HEK293 (cell line): ENCODE data around the gene MRPL14.

Source experiments
- CTCF ChIA-PET: fragments of 350-600 bp; formaldehyde crosslinking; extraction: SDS; loops from one replicate; lab custom pipeline; 2021; ENCODE audit warnings: antibody characterized with exemption; lab: Yijun Ruan, JAX
- POLR2A ChIA-PET: fragments of 300-600 bp; formaldehyde crosslinking; extraction: SDS; loops from one replicate; lab custom pipeline; 2020; ENCODE audit warnings: antibody characterized with exemption, inconsistent platforms; lab: Yijun Ruan, JAX
- H3K27ac ChIP-seq: fragments of 200-500 bp; sonication (Bioruptor generic); 2 replicates; pipeline ENCODE4 v1.5.1; 2014; ENCODE audit warnings: low read depth, low read length, control low read depth, inconsistent platforms; ENCODE audit errors: extremely low read depth
- H3K36me3 ChIP-seq, 2 experiments: fragments of 200-500 bp in 1 of 2; sonication (Bioruptor generic) in 1 of 2; 1 replicate in 1 of 2; 2 replicates in 1 of 2; pipeline ENCODE4 v1.5.1; 2014 to 2017; ENCODE audit warnings: inconsistent platforms in 2 of 2, low read length in 2 of 2; ENCODE audit not compliant: control insufficient read depth in 2 of 2, insufficient read depth in 1 of 2
- H3K4me1 ChIP-seq: fragments of 200-500 bp; sonication (Bioruptor generic); 2 replicates; pipeline ENCODE4 v1.5.1; 2014; ENCODE audit warnings: mild to moderate bottlenecking, low read length, inconsistent platforms; ENCODE audit not compliant: control insufficient read depth, insufficient read depth
- H3K4me3 ChIP-seq: 2 replicates; pipeline ENCODE4 v1.5.1; 2011; ENCODE audit warnings: low read depth, mild to moderate bottlenecking, control low read depth, low read length, moderate library complexity
- H3K9me3 ChIP-seq: fragments of 200-500 bp; sonication (Bioruptor generic); 2 replicates; pipeline ENCODE4 v1.5.1; 2014; ENCODE audit warnings: low read depth, low read length, inconsistent platforms; ENCODE audit not compliant: control insufficient read depth, insufficient read depth
- GLI4 ChIP-seq: fragments of 450-650 bp; formaldehyde crosslinking; IDR thresholded peaks from 2 replicates; pipeline ENCODE4 v1.5.1; 2016; ENCODE audit warnings: missing biosample characterization, missing genetic modification characterization
- KLF16 ChIP-seq: fragments of 450-650 bp; formaldehyde crosslinking; IDR thresholded peaks from 2 replicates; pipeline ENCODE4 v1.5.1; 2017; ENCODE audit warnings: missing biosample characterization, missing genetic modification characterization
- SETDB1 ChIP-seq: IDR thresholded peaks from one replicate; pipeline ENCODE4 v1.6.1; 2017; ENCODE audit warnings: mild to moderate bottlenecking, low read length, moderate library complexity, mixed read lengths; ENCODE audit not compliant: insufficient read length
- TRIM28 ChIP-seq: IDR thresholded peaks from 2 replicates; pipeline ENCODE4 v1.6.1; 2011; ENCODE audit warnings: low read length, control low read depth, borderline replicate concordance
- ZBTB1 ChIP-seq: fragments of 450-650 bp; formaldehyde crosslinking; IDR thresholded peaks from 2 replicates; pipeline ENCODE4 v1.5.1; 2016; ENCODE audit warnings: missing biosample characterization, missing genetic modification characterization
- ZBTB7A ChIP-seq: fragments of 450-650 bp; formaldehyde crosslinking; IDR thresholded peaks from 2 replicates; pipeline ENCODE4 v1.5.1; 2016; ENCODE audit warnings: low read depth, missing biosample characterization, missing genetic modification characterization
- ZEB2 ChIP-seq: fragments of 450-650 bp; formaldehyde crosslinking; IDR thresholded peaks from 2 replicates; pipeline ENCODE4 v1.5.1; 2016; ENCODE audit warnings: missing biosample characterization, missing genetic modification characterization
- ZNF140 ChIP-seq: fragments of 450-650 bp; formaldehyde crosslinking; IDR thresholded peaks from 2 replicates; pipeline ENCODE4 v1.5.1; 2016; ENCODE audit warnings: missing biosample characterization, missing genetic modification characterization
- ZNF184 ChIP-seq: fragments of 450-650 bp; IDR thresholded peaks from 2 replicates; pipeline ENCODE4 v1.5.1; 2018; ENCODE audit warnings: missing biosample characterization, mild to moderate bottlenecking, missing genetic modification characterization
- ZNF366 ChIP-seq: fragments of 450-650 bp; formaldehyde crosslinking; conservative IDR thresholded peaks from 2 replicates; pipeline ENCODE4 v1.5.1; 2016; ENCODE audit warnings: missing biosample characterization, missing genetic modification characterization
- ZNF404 ChIP-seq: fragments of 450-650 bp; formaldehyde crosslinking; IDR thresholded peaks from 2 replicates; pipeline ENCODE4 v1.5.1; 2017; ENCODE audit warnings: missing biosample characterization, missing genetic modification characterization
- ZNF654 ChIP-seq: fragments of 450-650 bp; formaldehyde crosslinking; IDR thresholded peaks from 2 replicates; pipeline ENCODE4 v1.5.1; 2016; ENCODE audit warnings: low read depth, missing biosample characterization, missing genetic modification characterization
- ZNF776 ChIP-seq: fragments of 450-650 bp; formaldehyde crosslinking; IDR thresholded peaks from 2 replicates; pipeline ENCODE4 v1.5.0; 2017; ENCODE audit warnings: missing biosample characterization, missing genetic modification characterization, borderline replicate concordance
- ZNF792 ChIP-seq: fragments of 450-650 bp; formaldehyde crosslinking; IDR thresholded peaks from 2 replicates; pipeline ENCODE4 v1.5.1; 2016; ENCODE audit warnings: missing biosample characterization, missing genetic modification characterization
- TF ChIP-seq, protein P1 (sequence below): fragments of 450-650 bp; formaldehyde crosslinking; IDR thresholded peaks from 2 replicates; pipeline ENCODE4 v1.5.1; 2017; ENCODE audit warnings: missing biosample characterization, missing genetic modification characterization
- TF ChIP-seq, protein P2 (sequence below): fragments of 450-650 bp; formaldehyde crosslinking; IDR thresholded peaks from 2 replicates; pipeline ENCODE4 v1.5.1; 2017; ENCODE audit warnings: missing biosample characterization, missing genetic modification characterization
- TF ChIP-seq, protein P3 (sequence below): fragments of 450-650 bp; formaldehyde crosslinking; IDR thresholded peaks from 2 replicates; pipeline ENCODE4 v1.5.1; 2016; ENCODE audit warnings: missing biosample characterization, missing genetic modification characterization, borderline replicate concordance

The MRPL14 gene

DNA sequence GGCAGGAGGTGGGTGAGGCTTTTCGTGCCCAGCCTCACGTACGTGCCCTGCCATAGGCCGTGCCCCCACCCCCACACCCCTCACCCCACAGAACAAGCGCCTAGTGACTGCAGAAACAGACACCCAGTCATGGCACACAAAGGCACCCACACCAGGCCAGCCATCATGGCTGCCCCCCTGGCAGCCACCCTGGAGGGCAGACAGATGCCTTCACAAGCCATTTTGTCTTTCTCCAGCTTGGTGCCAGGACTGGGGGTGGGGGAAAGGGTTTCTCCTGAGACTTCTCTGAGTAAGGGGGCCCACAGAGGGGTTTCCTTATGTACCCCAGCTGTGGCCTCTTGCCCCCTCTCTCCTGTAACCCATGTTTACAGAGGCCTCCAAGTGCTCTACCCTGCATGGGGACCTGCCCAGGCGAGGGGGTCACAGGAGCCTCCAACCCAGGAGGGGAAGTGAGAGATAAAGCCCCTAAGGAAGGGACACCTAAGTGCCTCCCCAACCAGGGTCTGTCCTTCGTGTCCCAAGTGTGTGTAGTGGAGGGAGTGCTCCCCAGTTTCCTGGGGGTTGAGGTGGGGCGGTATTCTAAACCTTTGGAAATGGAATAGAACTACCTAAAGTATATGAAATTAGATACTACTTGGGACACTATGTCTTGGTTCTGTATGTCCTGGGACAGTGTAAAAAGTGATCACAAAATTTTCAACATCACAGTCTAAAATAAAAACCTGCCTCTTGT, 49.9 kb downstream of the MRPL14 start:
- H3K27ac ChIP-seq = no peak overlapping the region
- 0 out of 2 replicates have a peak, but pooled peaks cover 3% of the 10 kb centered on the region for H3K4me1 ChIP-seq
- H3K4me3 ChIP-seq = no peak overlapping the region
- TF ChIP-seq KLF16 = no peak
- ChIA-PET CTCF (interaction anchor here (0.6 to 10.9 kb wide), 15 partner anchors 9 to 1051 kb away, joined by 3 to 189 read pairs (median 9); partner anchors contain the start of gene VEGFA), POLR2A (interaction anchor here (0.6 to 0.7 kb wide), 2 partner anchors 36 to 307 kb away, joined by 4 to 6 read pairs; partner anchors contain the start of gene VEGFA)
- H3K9me3 ChIP-seq = no peaks in the 10 kb centered on the region
- H3K36me3 ChIP-seq = no peaks in the 10 kb centered on the region

DNA sequence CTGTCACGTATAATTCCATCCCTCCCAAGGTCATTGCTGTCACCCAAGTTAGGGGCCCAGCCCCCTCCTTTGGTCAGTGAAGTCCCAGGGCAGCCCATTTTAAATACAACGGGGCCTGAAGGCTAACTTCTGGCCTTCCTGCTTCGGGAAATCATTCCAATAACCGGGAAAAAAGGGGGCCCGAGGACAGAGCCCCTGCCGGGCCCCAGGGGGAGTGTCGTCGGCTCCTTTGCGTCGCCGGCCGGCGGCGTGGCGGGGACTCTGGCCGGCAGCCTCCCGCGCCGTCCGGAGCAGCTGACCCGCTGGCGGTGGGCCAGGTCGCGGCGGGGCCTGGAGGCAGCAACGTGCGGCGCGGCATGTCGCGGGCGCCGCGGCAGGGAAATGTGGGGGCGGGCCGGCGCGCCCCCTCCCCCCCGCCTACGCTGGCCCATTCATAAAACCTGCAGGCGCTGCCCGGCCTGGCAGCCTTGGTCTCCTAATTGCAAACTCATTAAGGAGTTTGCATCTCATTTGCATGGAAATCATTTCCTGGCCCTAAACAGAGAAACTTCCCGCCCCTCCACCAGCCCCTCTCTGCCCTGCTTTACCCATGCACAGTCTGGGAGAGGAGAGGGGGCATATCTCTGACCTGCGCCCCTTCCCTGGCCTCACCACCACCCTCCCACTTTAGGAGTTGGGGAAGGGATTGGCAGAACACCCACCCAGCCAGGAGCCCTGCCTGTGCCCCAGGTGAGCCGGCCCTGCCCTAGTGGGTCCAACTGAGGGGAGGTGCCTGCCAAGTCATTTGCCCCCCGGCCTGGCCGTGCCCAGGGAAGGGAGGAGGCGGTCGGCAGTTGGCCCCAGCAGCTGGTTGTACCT, 50.7 kb downstream of the MRPL14 start:
- CTCF ChIA-PET = interaction anchor here (0.6 to 10.9 kb wide), 12 partner anchors 9 to 781 kb away, joined by 3 to 189 read pairs (median 8); partner anchors contain the start of gene VEGFA
- Histone ChIP-seq H3K27ac (no peak overlapping the region), H3K4me1 (0 out of 2 replicates have a peak, but pooled peaks cover 3% of the 10 kb centered on the region), H3K36me3 (no peaks in the 10 kb centered on the region), H3K4me3 (no peak overlapping the region), H3K9me3 (no peaks in the 10 kb centered on the region)
- POLR2A ChIA-PET = interaction anchor here (0.6 to 0.7 kb wide), 2 partner anchors 35 to 307 kb away, joined by 4 to 6 read pairs; partner anchors contain the start of gene VEGFA
- TF ChIP-seq ZNF184 (tag by site-specific recombination) (no peak), ZNF140 (no peak), ZBTB1 (tag by site-specific recombination) (no peak), ZNF404 (no peak), ZNF366 (tag by site-specific recombination) (no peak), SETDB1 (no peak), ZNF792 (tag by site-specific recombination) (no peak), ZNF654 (tag by site-specific recombination) (no peak), GLI4 (tag by site-specific recombination) (no peak), TRIM28 (no peak), ZNF776 (tag by site-specific recombination) (no peak), ZBTB7A (tag by site-specific recombination) (no peak), ZEB2 (tag by site-specific recombination) (no peak)
- TF ChIP-seq, protein P1, sequence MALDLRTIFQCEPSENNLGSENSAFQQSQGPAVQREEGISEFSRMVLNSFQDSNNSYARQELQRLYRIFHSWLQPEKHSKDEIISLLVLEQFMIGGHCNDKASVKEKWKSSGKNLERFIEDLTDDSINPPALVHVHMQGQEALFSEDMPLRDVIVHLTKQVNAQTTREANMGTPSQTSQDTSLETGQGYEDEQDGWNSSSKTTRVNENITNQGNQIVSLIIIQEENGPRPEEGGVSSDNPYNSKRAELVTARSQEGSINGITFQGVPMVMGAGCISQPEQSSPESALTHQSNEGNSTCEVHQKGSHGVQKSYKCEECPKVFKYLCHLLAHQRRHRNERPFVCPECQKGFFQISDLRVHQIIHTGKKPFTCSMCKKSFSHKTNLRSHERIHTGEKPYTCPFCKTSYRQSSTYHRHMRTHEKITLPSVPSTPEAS (tag by site-specific recombination) = no peak
- TF ChIP-seq, protein P2, sequence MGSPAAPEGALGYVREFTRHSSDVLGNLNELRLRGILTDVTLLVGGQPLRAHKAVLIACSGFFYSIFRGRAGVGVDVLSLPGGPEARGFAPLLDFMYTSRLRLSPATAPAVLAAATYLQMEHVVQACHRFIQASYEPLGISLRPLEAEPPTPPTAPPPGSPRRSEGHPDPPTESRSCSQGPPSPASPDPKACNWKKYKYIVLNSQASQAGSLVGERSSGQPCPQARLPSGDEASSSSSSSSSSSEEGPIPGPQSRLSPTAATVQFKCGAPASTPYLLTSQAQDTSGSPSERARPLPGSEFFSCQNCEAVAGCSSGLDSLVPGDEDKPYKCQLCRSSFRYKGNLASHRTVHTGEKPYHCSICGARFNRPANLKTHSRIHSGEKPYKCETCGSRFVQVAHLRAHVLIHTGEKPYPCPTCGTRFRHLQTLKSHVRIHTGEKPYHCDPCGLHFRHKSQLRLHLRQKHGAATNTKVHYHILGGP = no peak
- TF ChIP-seq, protein P3, sequence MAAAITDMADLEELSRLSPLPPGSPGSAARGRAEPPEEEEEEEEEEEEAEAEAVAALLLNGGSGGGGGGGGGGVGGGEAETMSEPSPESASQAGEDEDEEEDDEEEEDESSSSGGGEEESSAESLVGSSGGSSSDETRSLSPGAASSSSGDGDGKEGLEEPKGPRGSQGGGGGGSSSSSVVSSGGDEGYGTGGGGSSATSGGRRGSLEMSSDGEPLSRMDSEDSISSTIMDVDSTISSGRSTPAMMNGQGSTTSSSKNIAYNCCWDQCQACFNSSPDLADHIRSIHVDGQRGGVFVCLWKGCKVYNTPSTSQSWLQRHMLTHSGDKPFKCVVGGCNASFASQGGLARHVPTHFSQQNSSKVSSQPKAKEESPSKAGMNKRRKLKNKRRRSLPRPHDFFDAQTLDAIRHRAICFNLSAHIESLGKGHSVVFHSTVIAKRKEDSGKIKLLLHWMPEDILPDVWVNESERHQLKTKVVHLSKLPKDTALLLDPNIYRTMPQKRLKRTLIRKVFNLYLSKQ (tag by site-specific recombination) = no peak
